HepG2 (cell line): ENCODE results near the gene WNT1. TPM values are rescaled to one million over a fixed set of nuclear protein-coding genes. Genes with fewer than 3 reads are reported as not detected.

Experiments
- ATAC-seq: fragments of 200-7000 bp; cut with Tn5 transposase; 3 replicates; pipeline ENCODE4 v1.9.1; 2020; ENCODE audit warnings: mild to moderate bottlenecking, moderate library complexity
- Bru-seq: library from RNA; stranded (reverse); fragments of 400-500 nt; gene quantifications from one replicate; lab custom pipeline; 2021; lab: Mats Ljungman, UMichigan
- BruChase-seq, 2 experiments: library from RNA; stranded (reverse); fragments of 400-500 nt; gene quantifications; one replicate each; lab custom pipeline; 2021; lab: Mats Ljungman, UMichigan
- BruUV-seq: library from RNA; stranded (reverse); fragments of 400-500 nt; replicated peaks from 2 replicates; lab custom pipeline; 2021; lab: Mats Ljungman, UMichigan
- CTCF ChIA-PET: fragments of 300-600 bp; formaldehyde crosslinking; extraction: SDS; loops from one replicate; lab custom pipeline; 2021; ENCODE audit warnings: low total read pairs, inconsistent platforms, low intra/inter-chr PET ratio; lab: Yijun Ruan, JAX
- POLR2A ChIA-PET: fragments of 350-600 bp; sonication (Branson Sonifier 250); formaldehyde crosslinking; loops from one replicate; lab custom pipeline; 2020; ENCODE audit warnings: antibody characterized with exemption, inconsistent platforms; lab: Yijun Ruan, JAX
- DNase-seq: peaks from one replicate; pipeline ENCODE4 v3.0.0-alpha.2; 2015; ENCODE audit warnings: low spot score
- FAIRE-seq: peaks from 3 replicates; lab custom pipeline; 2011; peaks lifted over from hg19 to GRCh38; lab: Jason Lieb, UNC
- H2AFZ ChIP-seq: one replicate; pipeline ENCODE4 v1.6.1; 2011; ENCODE audit warnings: low read length, inconsistent platforms
- H3K27ac ChIP-seq: fragments of 300-600 bp; 3 replicates; pipeline ENCODE4 v1.8.0; 2011; ENCODE audit warnings: mixed run types, mild to moderate bottlenecking, mixed read lengths, low read length, inconsistent platforms; ENCODE audit not compliant: insufficient read depth; ENCODE audit errors: extremely low read length
- H3K27me3 ChIP-seq, 2 experiments: fragments of 200-600 bp in 1 of 2; 2 replicates in 1 of 2; 3 replicates in 1 of 2; pipeline versions ENCODE4 v1.6.0 to v1.8.0; 2011; ENCODE audit warnings: low read length in 2 of 2, mild to moderate bottlenecking in 2 of 2, moderate library complexity in 2 of 2, inconsistent platforms in 1 of 2; ENCODE audit not compliant: insufficient read depth in 2 of 2, control insufficient read depth in 1 of 2
- H3K36me3 ChIP-seq, 2 experiments: fragments of 200-600 bp in 1 of 2; replicated peaks in 1 of 2; 2 replicates in 1 of 2; 3 replicates in 1 of 2; pipeline versions ENCODE4 v1.5.1 to v1.8.0; 2011; ENCODE audit warnings: low read length in 2 of 2, inconsistent platforms in 1 of 2; ENCODE audit not compliant: insufficient read depth in 2 of 2, control insufficient read depth in 1 of 2
- H3K4me1 ChIP-seq: 2 replicates; pipeline ENCODE4 v1.5.1; 2012; ENCODE audit warnings: low read length, inconsistent platforms; ENCODE audit not compliant: insufficient read depth
- H3K4me2 ChIP-seq: 2 replicates; pipeline ENCODE4 v1.6.0; 2011; ENCODE audit warnings: low read depth, low read length, inconsistent platforms
- H3K4me3 ChIP-seq, 3 experiments: fragments of 200-600 bp in 1 of 3; sonication (generic), shearing (Covaris generic) in 1 of 3; replicated peaks in 1 of 3; 2 replicates each; pipeline ENCODE4 v1.5.1; 2011 to 2016; ENCODE audit warnings: low read length in 3 of 3, inconsistent platforms in 2 of 3, low read depth in 2 of 3, mild to moderate bottlenecking in 2 of 3, control low read depth in 1 of 3, mixed read lengths in 1 of 3; ENCODE audit not compliant: insufficient read depth in 1 of 3
- H3K79me2 ChIP-seq: one replicate; pipeline ENCODE4 v1.6.1; 2011; ENCODE audit warnings: low read length, inconsistent platforms; ENCODE audit not compliant: insufficient read depth
- H3K9ac ChIP-seq: 2 replicates; pipeline ENCODE4 v1.6.0; 2011; ENCODE audit warnings: mild to moderate bottlenecking, low read depth, low read length, inconsistent platforms; ENCODE audit not compliant: insufficient read depth
- H3K9me3 ChIP-seq: 2 replicates; pipeline ENCODE4 v1.5.1; 2012; ENCODE audit warnings: mild to moderate bottlenecking, low read length
- H4K20me1 ChIP-seq: 2 replicates; pipeline ENCODE4 v1.6.0; 2011; ENCODE audit warnings: inconsistent platforms, mild to moderate bottlenecking, low read length, moderate library complexity; ENCODE audit not compliant: insufficient read depth
- BCL6 ChIP-seq: IDR thresholded peaks from 2 replicates; pipeline ENCODE4 v1.6.1; 2016; ENCODE audit warnings: missing genetic modification reagents, missing compliant biosample characterization
- CBFB ChIP-seq: sonication (generic); formaldehyde crosslinking; IDR thresholded peaks from 2 replicates; pipeline ENCODE4 v1.4.0; 2020; ENCODE audit warnings: missing genetic modification reagents
- CENPX ChIP-seq: sonication (generic); formaldehyde crosslinking; IDR thresholded peaks from 2 replicates; pipeline ENCODE4 v1.9.0; 2021; ENCODE audit warnings: mild to moderate bottlenecking, missing genetic modification reagents, moderate library complexity
- EEA1 ChIP-seq: sonication (generic); formaldehyde crosslinking; IDR thresholded peaks from 2 replicates; pipeline ENCODE4 v1.5.1; 2020; ENCODE audit warnings: mild to moderate bottlenecking, missing genetic modification reagents, borderline replicate concordance
- FOXA1 ChIP-seq, 2 experiments: fragments of 450-650 bp in 1 of 2; sonication (generic) in 1 of 2; formaldehyde crosslinking in 1 of 2; IDR thresholded peaks; 2 replicates each; pipeline versions ENCODE4 v1.4.0 to v1.6.1; 2016 to 2020; ENCODE audit warnings: missing genetic modification reagents in 1 of 2
- FUBP1 ChIP-seq: sonication (generic); formaldehyde crosslinking; IDR thresholded peaks from 2 replicates; pipeline ENCODE4 v1.5.1; 2020; ENCODE audit warnings: missing genetic modification reagents, mild to moderate bottlenecking, borderline replicate concordance
- HCFC1 ChIP-seq: fragments of 150-350 bp; IDR thresholded peaks from 2 replicates; pipeline ENCODE4 v1.6.1; 2014; ENCODE audit warnings: low read depth, low read length
- LBX2 ChIP-seq: sonication (generic); formaldehyde crosslinking; IDR thresholded peaks from 2 replicates; pipeline ENCODE4 v1.5.0; 2020; ENCODE audit warnings: missing genetic modification reagents, mild to moderate bottlenecking, borderline replicate concordance
- NR1H2 ChIP-seq: sonication (generic); formaldehyde crosslinking; IDR thresholded peaks from 2 replicates; pipeline ENCODE4 v1.8.1; 2022; ENCODE audit warnings: low read depth, missing genetic modification reagents, borderline replicate concordance
- SKI ChIP-seq: fragments of 450-650 bp; IDR thresholded peaks from one replicate; pipeline ENCODE4 v1.6.1; 2018; ENCODE audit warnings: mild to moderate bottlenecking; ENCODE audit not compliant: partially characterized antibody
- ZBTB33 ChIP-seq: sonication (generic); formaldehyde crosslinking; IDR thresholded peaks from 2 replicates; pipeline ENCODE4 v1.4.0; 2020; ENCODE audit warnings: missing genetic modification reagents
- ZNF563 ChIP-seq: sonication (generic); formaldehyde crosslinking; IDR thresholded peaks from 2 replicates; pipeline ENCODE4 v1.8.0; 2022; ENCODE audit warnings: mild to moderate bottlenecking, moderate library complexity, missing genetic modification reagents
- ZNF710 ChIP-seq: sonication (generic); formaldehyde crosslinking; IDR thresholded peaks from 2 replicates; pipeline ENCODE4 v1.5.0; 2020; ENCODE audit warnings: mild to moderate bottlenecking, missing genetic modification reagents, borderline replicate concordance
- WGBS: methylation state at CpG from one replicate; pipeline ENCODE4 v1.1.6; 2017; ENCODE audit warnings: low lambda C conversion rate; 5-methylcytosine and 5-hydroxymethylcytosine counted together
- in situ Hi-C: cut with HindIII; loops from 2 replicates; pipeline ENCODE4 v1.10.0; 2017; ENCODE audit warnings: low pct_unique_long_range_greater_than_20kb; ENCODE audit not compliant: extremely low pct_ligation_motif_present
- intact Hi-C: fragments of 100-400 bp; cut with micrococcal nuclease; formaldehyde crosslinking; loops from one replicate; pipeline ENCODE4 v1.10.0; 2022; ENCODE audit not compliant: unreplicated experiment
- long read RNA-seq, 2 experiments: library from RNA in 1 of 2; library from polyadenylated mRNA in 1 of 2; stranded (forward) in 1 of 2; unstranded in 1 of 2; transcript quantifications; one replicate each; pipeline ENCODE4 v2.0.0, GENCODE V29; 2019 to 2022
- polyA minus RNA-seq, 3 experiments: library from RNA; depleted of rRNA, polyadenylated mRNA; stranded (reverse); fragments of >200 nt; gene quantifications; 2 replicates each; pipeline ENCODE4 v1.2.3, GENCODE V29; 2011; ENCODE audit warnings: low replicate concordance in 1 of 3
- polyA plus RNA-seq, 8 experiments: library from polyadenylated mRNA; depleted of rRNA in 3 of 8; stranded (reverse) in 7 of 8; unstranded in 1 of 8; fragments of >200 nt; fragmentation: Illumina TruSeq in 4 of 8; extraction: Trizol in 4 of 8; gene quantifications; 2 replicates each; pipeline versions ENCODE4 v1.2.1 to v1.2.3, GENCODE V29; 2011 to 2016; ENCODE audit warnings: low read depth in 4 of 8, missing spikeins in 1 of 8, mixed read lengths in 1 of 8; ENCODE audit not compliant: insufficient read depth in 1 of 8
- total RNA-seq, 5 experiments: library from RNA; depleted of rRNA; stranded (reverse); fragments of >200 nt; fragmentation: Illumina TruSeq; extraction: Trizol; gene quantifications; 2 replicates each; pipeline ENCODE4 v1.2.3, GENCODE V29; 2016; ENCODE audit warnings: low read depth in 1 of 5

The WNT1 gene
- not detected in 2 replicates for total RNA-seq (2016; rRNA removed; fragmentation: Illumina TruSeq; extraction: Trizol)
- total RNA-seq (2016; cell fraction: cytosol; rRNA removed; fragmentation: Illumina TruSeq; extraction: Trizol; ENCODE audit: low read depth), result not detected in 2 replicates
- not detected in 2 replicates for total RNA-seq (2016; cell fraction: insoluble cytoplasmic fraction; rRNA removed; fragmentation: Illumina TruSeq; extraction: Trizol)
- not detected in 2 replicates for total RNA-seq (2016; cell fraction: membrane; rRNA removed; fragmentation: Illumina TruSeq; extraction: Trizol)
- not detected in 2 replicates for total RNA-seq (2016; cell fraction: nucleus; rRNA removed; fragmentation: Illumina TruSeq; extraction: Trizol)
- not detected in 2 replicates for polyA plus RNA-seq (2011; rRNA removed)
- not detected in 2 replicates for polyA plus RNA-seq (2011; cell fraction: cytosol; rRNA removed)
- polyA plus RNA-seq (2011; cell fraction: nucleus; rRNA removed), result not detected in 2 replicates
- polyA plus RNA-seq (2012), result not detected in 2 replicates
- not detected in 2 replicates for polyA plus RNA-seq (2016; cell fraction: cytosol; fragmentation: Illumina TruSeq; extraction: Trizol; ENCODE audit: low read depth)
- not detected in 2 replicates for polyA plus RNA-seq (2016; cell fraction: insoluble cytoplasmic fraction; fragmentation: Illumina TruSeq; extraction: Trizol; ENCODE audit: low read depth)
- not detected in 2 replicates for polyA plus RNA-seq (2016; cell fraction: membrane; fragmentation: Illumina TruSeq; extraction: Trizol; ENCODE audit: low read depth)
- not detected in 2 replicates for polyA plus RNA-seq (2016; cell fraction: nucleus; fragmentation: Illumina TruSeq; extraction: Trizol; ENCODE audit: insufficient read depth, low read depth)
- not detected in 2 replicates for polyA minus RNA-seq (2011; rRNA and poly(A)+ RNA removed; ENCODE audit: low replicate concordance)
- not detected in 2 replicates for polyA minus RNA-seq (2011; cell fraction: cytosol; rRNA and poly(A)+ RNA removed)
- not detected in 2 replicates for polyA minus RNA-seq (2011; cell fraction: nucleus; rRNA and poly(A)+ RNA removed)
- Bru-seq, nascent RNA, result not detected
- not detected for BruChase-seq, experiment 1, labeled RNA remaining after a 6-hour chase
- not detected for BruChase-seq, experiment 2, labeled RNA remaining after a 2-hour chase
- long read RNA-seq, experiment 1, result 0 reads
- long read RNA-seq, experiment 2, result 0 reads

GRCh38 chr12:48978291-48978740 is at the start of gene WNT1:
TSS of gene WNT1 (plus strand) at chr12:48978322. CDS start at chr12:48978651, 329 bp downstream.
- intact Hi-C loops (no loop called here), in situ Hi-C loops (no loop called here)
- no peak for DNase-seq
- Histone ChIP-seq H3K27ac (no peak within 1 kb of the TSS), H3K9ac (no peak within 1 kb of the TSS), H2AFZ (no peak within 1 kb of the TSS), H3K27me3 (peaks cover 27 to 75% of the 10 kb centered on the region in 2 experiments), H3K9me3 (no peaks in the 10 kb centered on the region), H3K4me1 (peaks cover 58% of the 10 kb centered on the region), H3K4me3 (peak within 1 kb of the TSS; percentile 4 to 69 (median 30)), H4K20me1 (peaks cover 4% of the 10 kb centered on the region; the same call in 1 of the 2 replicates), H3K79me2 (no peaks in the 10 kb centered on the region), H3K4me2 (peak within 1 kb of the TSS; percentile 70), H3K36me3 (no peaks in the 10 kb centered on the region)
- ChIA-PET CTCF (interaction anchor here (1.2 kb wide), 1 partner anchor 18 kb away, joined by 4 read pairs; no protein-coding TSS in a partner anchor), POLR2A (no interaction called here)
- WGBS, result 4% methylated on average over 5 of the region's 45 CpGs
- BruUV-seq, result no TSS peak
- ATAC-seq, result peak; percentile 11
- no peak for FAIRE-seq
- TF ChIP-seq NR1H2 (CRISPR knock-in tag), result no peak
- no peak for TF ChIP-seq ZNF710 (CRISPR knock-in tag)
- TF ChIP-seq ZBTB33 (CRISPR knock-in tag), result no peak
- TF ChIP-seq SKI, result no peak
- 0 out of 2 replicates have a peak, but pooled peaks have one; percentile 23 for TF ChIP-seq EEA1 (CRISPR knock-in tag)
- TF ChIP-seq FOXA1 (IDR thresholded peaks at IDR 0.05), result no peak
- TF ChIP-seq FOXA1 (CRISPR knock-in tag; IDR thresholded peaks at IDR 0.05), result no peak
- TF ChIP-seq FUBP1 (CRISPR knock-in tag), result no peak
- no peak for TF ChIP-seq HCFC1
- no peak for TF ChIP-seq LBX2 (CRISPR knock-in tag)
- no peak for TF ChIP-seq CBFB (CRISPR knock-in tag)
- no peak for TF ChIP-seq CENPX (CRISPR knock-in tag)
- TF ChIP-seq BCL6, result no peak
- TF ChIP-seq ZNF563 (CRISPR knock-in tag), result no peak
